Mucosa of descending colon (tissue), 3 donors: ENCODE results near the gene ACIN1. TPM values are rescaled to one million over a fixed set of nuclear protein-coding genes. Genes with fewer than 3 reads are reported as not detected.

Source experiments
- ATAC-seq: fragments of 200-7000 bp; cut with Tn5 transposase; one replicate; pipeline ENCODE4 v1.9.1; 2020; ENCODE audit warnings: mild to moderate bottlenecking, moderate library complexity
- DNase-seq, 3 donors: peaks; one replicate each; pipeline ENCODE4 v3.0.0-alpha.2; 2020
- H3K36me3 ChIP-seq: fragments of 200-600 bp; one replicate; pipeline ENCODE4 v1.8.0; 2021; ENCODE audit warnings: low read depth, mild to moderate bottlenecking
- H3K4me1 ChIP-seq: fragments of 200-600 bp; one replicate; pipeline ENCODE4 v1.8.0; 2021; ENCODE audit warnings: low read depth, mild to moderate bottlenecking
- H3K4me3 ChIP-seq: fragments of 200-600 bp; one replicate; pipeline ENCODE4 v1.8.0; 2021; ENCODE audit warnings: mild to moderate bottlenecking
- H3K9me3 ChIP-seq: fragments of 200-600 bp; one replicate; pipeline ENCODE4 v1.8.0; 2021; ENCODE audit warnings: mild to moderate bottlenecking
- CTCF ChIP-seq: fragments of 200-600 bp; IDR thresholded peaks from one replicate; pipeline ENCODE4 v1.8.0; 2022; ENCODE audit warnings: antibody characterized with exemption, mild to moderate bottlenecking
- intact Hi-C, 2 donors: fragments of 100-400 bp; cut with DNase I in 1 of 2; cut with micrococcal nuclease in 1 of 2; formaldehyde crosslinking; loops; one replicate each; pipeline versions ENCODE4 v1.11.0 to v1.11.1; 2022; cut with DNase I, micrococcal nuclease
- total RNA-seq, 3 donors: library from RNA; stranded (reverse); fragmentation: NEBNext Ultra II Directional in 2 of 3; extraction: Animal tissue kit (Norgen Biotek cat#: 25700) in 2 of 3; gene quantifications; one replicate each; pipeline versions ENCODE4 v1.2.1 to v1.2.4, GENCODE V29; 2021 to 2023
- donor health status: DM: no; HTN: no; CAD: no; lungs with moderate emphysema.
- donor health status: DM: no; HTN: no; CAD: no.
- donor health status: DM: no; HTN: yes; CAD: no.

Gene ACIN1
- total RNA-seq, 3 donors from 2014 or later = 143 to 172 (median 170) TPM

GRCh38 chr14:23106747-23107045 is 11.8 kb upstream of the ACIN1 start:
- intact Hi-C loops = no loop called here
- H3K4me1 ChIP-seq = no peaks in the 10 kb centered on the region
- no peaks in the 10 kb centered on the region for H3K36me3 ChIP-seq
- no peak overlapping the region for H3K4me3 ChIP-seq
- no peaks in the 10 kb centered on the region for H3K9me3 ChIP-seq
- ATAC-seq = no peak
- TF ChIP-seq CTCF = no peak
- DNase-seq = no peak

- Histone ChIP-seq H3K36me3 (no peaks in the 10 kb centered on the region), H3K4me3 (no peak overlapping the region), H3K4me1 (no peaks in the 10 kb centered on the region), H3K9me3 (no peaks in the 10 kb centered on the region)
- DNase-seq (no peak), ATAC-seq (no peak)
- intact Hi-C loops = no loop called here
- no peak for TF ChIP-seq CTCF
These were observed 10.4 kb upstream of the ACIN1 start for GRCh38 chr14:23105348-23105824.

GRCh38 chr14:23104591-23105347 is 9.8 kb upstream of the ACIN1 start, which contains the start of gene CIROP:
Gene CIROP, minus strand, starts transcription at chr14:23104989. Its CDS starts 69 bp downstream, at chr14:23104920.
- intact Hi-C loops = no loop called here
- Histone ChIP-seq H3K36me3 (no peaks in the 10 kb centered on the region), H3K9me3 (no peaks in the 10 kb centered on the region), H3K4me3 (no peak within 1 kb of the TSS), H3K4me1 (no peaks in the 10 kb centered on the region)
- ATAC-seq (no peak), DNase-seq (no peak)
- no peak for TF ChIP-seq CTCF

GRCh38 chr14:23104070-23104590 is 9.2 kb upstream of the ACIN1 start:
- intact Hi-C loops = no loop called here
- Histone ChIP-seq H3K4me1 (no peaks in the 10 kb centered on the region), H3K4me3 (no peak overlapping the region), H3K9me3 (no peaks in the 10 kb centered on the region), H3K36me3 (no peaks in the 10 kb centered on the region)
- no peak for DNase-seq
- TF ChIP-seq CTCF = no peak
- ATAC-seq = no peak

- H3K4me1 ChIP-seq = no peaks in the 10 kb centered on the region
- H3K4me3 ChIP-seq = no peak overlapping the region
- no peak for ATAC-seq
- no peaks in the 10 kb centered on the region for H3K9me3 ChIP-seq
- H3K36me3 ChIP-seq = no peaks in the 10 kb centered on the region
- DNase-seq = no peak
- intact Hi-C loops = no loop called here
- no peak for TF ChIP-seq CTCF
These were observed 8.6 kb upstream of the ACIN1 start for GRCh38 chr14:23103581-23103980.
